GM18951 (cell line): ENCODE measurements around the gene SH3D19.

Experiments used
- POLR2A ChIP-seq: IDR thresholded peaks from 4 replicates; pipeline ENCODE4 v1.6.1; 2011; ENCODE audit warnings: mild to moderate bottlenecking; ENCODE audit not compliant: insufficient read length, insufficient read depth; ENCODE audit errors: extremely low read depth
- in situ Hi-C: fragments of 300-500 bp; cut with MboI; formaldehyde crosslinking; loops from one replicate; pipeline ENCODE4 v1.12.0; 2022; ENCODE audit warnings: low sequenced_read_pairs, mixed read lengths, inconsistent platforms; ENCODE audit not compliant: unreplicated experiment

SH3D19 gene

DNA sequence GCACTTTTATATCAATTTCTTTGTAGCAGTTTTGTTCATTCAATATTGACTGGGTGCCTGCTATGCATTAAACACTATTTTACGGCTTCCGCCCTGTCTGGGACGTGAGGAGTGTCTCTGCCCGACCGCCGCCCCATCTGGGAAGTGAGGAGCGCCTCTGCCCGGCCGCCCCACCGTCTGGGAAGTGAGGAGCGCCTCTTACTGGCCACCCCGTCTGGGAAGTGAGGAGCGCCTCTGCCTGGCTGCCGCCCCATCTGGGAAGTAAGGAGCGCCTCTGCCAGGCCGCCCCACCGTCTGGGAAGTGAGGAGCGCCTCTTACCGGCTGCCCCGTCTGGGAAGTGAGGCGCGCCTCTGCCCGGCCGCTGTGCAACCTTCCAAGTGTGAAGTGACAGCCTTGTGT is 157.8 kb downstream of the SH3D19 start:
- in situ Hi-C loops = no loop called here
- no peak for TF ChIP-seq POLR2A

DNA sequence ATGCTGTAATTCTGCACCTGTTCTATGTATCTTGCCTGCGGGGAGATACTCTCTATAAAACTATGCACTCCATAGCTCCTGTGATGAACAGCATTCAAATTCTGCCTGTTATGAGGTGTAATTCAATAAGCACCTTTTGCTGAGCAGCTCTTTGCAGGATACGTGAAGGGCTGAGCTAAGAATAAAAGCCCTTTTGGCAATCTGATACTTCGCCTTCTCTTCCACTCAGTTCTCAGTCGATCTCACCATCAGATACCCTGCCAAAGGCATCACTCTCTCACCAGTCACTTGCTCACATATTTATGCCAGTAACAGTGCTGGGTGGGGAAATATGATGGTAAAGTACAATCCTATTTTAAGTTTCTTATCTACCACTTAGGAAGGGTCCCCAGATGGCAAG is 158.8 kb downstream of the SH3D19 start:
- in situ Hi-C loops = no loop called here
- TF ChIP-seq POLR2A = no peak

DNA sequence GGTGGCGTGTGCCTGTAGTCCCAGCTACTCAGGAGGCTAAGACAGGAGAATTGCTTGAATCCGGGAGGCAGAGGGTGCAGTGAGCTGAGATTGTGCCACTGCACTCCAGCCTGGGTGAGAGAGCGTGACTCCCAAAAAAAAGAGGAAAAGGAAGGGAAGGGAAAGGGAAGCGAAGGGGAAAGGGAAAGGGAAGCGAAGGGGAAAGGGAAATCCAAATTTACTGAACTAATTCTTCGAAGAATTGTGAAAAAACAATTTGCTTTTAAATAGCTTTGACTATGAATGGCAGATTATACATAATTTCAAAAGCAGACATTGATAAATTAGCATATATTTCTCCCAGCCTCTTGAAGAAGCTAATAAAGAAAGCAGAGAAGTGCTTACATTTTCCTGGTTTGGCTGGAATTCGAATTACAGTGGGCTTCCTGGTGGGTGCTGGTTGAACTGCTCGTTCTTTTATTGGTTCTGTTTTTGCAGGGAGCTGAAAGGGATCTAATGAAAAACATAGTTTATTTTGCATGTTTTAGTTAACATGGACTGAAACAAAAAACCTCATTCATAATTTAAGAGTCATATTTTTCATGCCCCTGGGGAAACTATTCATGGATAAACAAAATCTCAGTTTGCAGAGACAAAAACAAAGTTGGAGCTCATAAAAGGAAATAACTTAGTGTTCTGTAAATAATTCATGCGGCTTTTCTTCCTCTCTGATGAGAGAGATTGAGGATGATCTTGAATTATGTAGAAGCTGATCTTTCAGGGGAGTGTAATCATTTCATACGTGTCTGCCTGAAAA is 160.0 kb downstream of the SH3D19 start:
- no peak for TF ChIP-seq POLR2A
- in situ Hi-C loops = no loop called here

DNA sequence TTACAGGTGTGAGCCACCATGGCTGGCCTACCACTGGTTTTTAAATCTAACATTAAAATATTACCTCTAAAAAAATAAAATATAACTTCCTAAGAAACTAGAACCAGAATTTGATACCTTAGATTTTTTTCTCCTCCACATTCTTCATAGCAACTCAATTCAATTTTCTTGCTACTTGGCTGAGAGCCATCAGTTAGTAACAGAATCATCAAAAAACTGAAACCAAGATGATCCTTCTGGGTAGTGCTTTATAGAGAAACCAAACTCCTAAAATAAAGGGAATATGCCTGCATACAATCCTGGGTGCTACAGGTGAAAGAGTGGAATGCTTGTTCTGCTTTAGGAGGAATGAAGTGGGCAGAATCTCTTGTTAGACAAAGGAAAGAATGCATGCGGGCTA is 161.6 kb downstream of the SH3D19 start:
- in situ Hi-C loops = no loop called here
- no peak for TF ChIP-seq POLR2A

DNA sequence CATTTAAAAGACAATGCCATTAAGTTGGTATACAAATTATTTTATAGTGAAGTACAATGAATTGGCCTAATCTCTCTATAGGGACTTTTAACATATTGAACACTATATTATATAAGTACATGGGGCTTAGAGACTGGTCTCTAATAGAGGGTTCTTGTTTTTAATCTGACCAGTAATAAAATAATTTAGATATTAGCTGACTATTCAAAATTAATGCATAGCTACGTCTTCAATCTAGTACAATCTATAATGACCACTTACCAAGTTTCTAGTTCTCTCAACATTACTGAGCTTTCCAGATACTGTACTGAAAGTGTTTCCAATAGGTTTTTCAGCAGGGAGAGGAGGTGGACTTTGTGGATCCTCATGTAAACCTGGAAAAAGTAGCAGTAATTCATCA is 166.4 kb downstream of the SH3D19 start:
- no peak for TF ChIP-seq POLR2A
- in situ Hi-C loops = no loop called here

DNA sequence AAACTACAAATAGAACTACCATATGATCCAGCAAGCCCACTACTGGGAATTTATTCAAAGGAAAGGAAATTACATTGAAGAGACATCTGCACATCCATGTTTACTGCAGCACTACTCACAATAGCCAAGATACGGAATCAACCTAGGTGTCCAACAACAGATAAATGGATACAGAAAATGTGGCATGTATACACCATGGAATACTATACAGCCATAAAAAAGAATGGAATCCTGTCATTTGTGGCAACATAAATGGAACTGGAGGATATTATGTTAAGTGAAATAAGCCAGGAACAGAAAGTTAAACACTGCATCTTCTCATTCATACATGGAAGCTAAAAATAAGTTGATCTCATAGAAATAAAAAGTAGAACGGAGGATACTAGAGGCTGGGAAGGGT is 167.9 kb downstream of the SH3D19 start:
- in situ Hi-C loops = no loop called here
- TF ChIP-seq POLR2A = no peak

DNA sequence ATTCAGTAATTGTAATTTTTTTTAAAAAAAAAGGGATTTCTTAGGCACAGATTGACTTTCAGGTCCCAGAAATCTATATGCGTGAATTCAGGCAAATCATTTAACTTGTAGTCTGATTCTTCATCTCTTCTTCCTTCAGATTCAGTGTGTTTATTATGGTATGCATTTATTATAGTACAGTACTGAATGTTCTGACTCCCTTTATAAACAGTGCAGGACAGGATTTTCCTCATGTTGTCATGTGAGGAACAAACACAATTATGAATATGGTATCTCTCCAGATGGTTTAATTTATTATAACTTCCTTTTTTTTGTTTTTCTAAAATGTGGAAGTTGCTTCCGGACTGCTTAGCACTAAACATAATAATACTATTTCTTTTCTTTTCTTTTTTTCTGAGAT is 171.8 kb downstream of the SH3D19 start:
- TF ChIP-seq POLR2A = no peak
- in situ Hi-C loops = no loop called here

DNA sequence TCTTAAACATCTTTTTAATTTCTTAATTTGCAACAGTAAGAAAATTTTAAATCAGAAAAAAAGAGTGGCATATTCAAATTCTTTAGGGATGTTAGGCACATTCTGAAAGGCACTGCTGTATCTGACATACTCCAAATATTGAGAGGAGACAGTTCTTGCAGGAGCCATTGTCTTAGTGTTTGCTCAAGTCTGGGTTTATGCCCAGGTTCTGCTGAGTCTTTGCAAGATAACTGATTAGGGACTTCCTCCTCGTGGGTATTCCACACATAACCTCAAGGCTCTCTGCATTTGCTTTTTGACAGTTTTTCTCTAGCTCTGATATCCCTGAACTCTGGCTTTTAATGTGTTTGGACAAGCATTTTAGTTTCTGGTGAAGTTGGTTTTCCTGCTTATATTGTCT is 173.4 kb downstream of the SH3D19 start:
- in situ Hi-C loops = no loop called here
- no peak for TF ChIP-seq POLR2A

DNA sequence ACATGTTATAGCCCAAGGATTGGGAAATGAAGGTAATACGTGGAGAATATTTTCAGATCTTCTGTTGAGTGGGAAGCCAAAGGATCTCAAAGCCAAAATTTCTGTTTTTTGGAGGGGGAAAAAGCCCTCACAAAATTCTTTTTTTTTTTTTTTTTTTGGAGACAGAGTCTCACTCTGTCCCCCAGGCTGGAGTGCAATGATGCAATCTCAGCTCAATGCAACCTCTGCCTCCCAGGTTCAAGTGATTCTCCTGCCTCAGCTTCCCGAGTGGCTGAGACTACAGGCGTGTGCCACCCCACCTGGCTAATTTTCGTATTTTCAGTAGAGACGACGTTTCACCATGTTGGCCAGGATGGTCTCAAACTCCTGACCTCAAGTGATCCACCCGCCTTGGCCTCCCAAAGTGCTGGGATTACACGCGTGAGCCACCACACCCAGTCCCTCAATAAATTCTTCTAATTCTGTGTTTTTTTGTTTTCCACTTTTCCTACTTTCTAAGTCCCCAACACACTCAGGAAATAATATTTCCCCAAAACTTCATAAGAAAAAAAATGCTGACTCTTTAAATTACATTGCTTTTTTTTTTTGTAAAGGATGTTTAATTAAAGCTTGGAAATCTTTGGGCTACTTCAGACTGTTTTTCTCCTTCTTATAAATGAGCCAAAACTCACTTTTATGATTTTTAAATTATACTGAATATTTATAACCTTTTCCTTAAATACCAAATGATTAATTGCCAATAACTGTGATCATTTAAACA is 174.4 kb downstream of the SH3D19 start:
- TF ChIP-seq POLR2A = no peak
- in situ Hi-C loops = no loop called here

DNA sequence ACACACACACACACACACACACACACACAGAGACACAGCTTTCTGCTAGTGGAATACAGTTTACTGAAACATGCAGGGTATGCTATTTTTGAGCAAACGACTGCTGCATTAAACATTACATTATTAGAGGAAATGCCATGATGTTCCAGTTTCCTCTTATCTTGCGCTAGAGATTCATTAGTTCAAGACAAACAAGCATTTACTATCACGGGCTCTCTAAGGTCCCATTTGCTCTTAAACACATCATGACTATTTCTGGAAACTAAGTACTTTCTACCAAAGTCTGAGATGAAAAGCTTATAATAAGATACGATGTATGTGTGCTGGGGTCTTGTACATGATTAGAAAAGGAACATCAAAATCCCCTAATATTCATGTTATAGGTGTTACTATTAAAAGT is 177.1 kb downstream of the SH3D19 start:
- TF ChIP-seq POLR2A = no peak
- in situ Hi-C loops = no loop called here

DNA sequence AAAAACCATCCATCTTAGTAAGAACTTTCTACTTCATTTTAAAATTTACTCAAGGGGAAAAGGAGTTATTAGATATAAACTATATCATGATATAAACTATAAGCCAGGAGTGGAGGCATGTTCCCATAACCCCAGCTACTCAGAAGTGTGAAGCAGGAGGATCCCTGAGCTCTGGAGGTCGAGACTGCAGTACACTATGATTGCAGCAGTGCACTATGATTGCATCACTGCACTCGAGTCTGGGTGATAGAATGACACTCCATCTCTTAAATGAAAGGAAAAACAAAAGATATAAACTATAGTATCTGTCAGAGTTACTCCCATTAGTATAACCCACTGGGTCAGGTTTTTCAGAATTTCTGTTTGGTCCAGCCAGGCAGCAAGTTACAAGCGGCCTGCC is 178.4 kb downstream of the SH3D19 start:
- no peak for TF ChIP-seq POLR2A
- in situ Hi-C loops = no loop called here

DNA sequence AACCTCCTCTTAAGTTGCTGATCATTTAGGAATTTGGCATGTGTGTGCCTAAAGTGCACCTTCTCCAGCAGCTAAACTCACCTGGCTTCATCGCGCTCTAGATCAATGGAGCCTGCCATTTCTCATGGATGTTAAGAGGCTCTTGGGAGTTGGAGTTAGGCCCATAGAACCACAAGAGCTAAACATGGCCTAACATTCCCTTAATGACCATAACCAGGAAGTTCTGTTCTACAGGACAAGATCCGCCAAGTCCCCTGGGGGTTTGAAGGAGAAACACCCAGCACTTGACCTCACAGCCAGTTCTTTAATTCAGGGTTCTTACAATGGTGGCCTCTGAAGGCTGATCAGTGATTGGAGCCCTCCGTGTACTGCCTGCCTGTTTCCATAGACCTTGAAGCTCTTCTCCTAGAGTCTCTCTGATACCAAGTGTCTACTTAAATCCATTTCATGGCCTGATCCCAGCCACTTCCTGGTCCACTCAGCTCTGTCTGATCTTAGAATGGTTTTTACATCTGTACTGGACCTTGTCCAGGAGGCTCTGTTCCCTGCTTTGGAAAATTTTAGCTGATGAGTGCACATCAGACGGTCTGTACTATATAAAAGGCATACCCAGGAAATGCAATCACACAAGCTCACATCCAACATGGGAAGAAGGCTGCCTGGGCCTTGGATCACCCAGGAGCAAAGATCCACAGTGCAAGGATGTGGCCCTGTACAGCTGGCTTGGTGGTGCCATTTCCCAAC is 180.9 kb downstream of the SH3D19 start:
- no peak for TF ChIP-seq POLR2A
- in situ Hi-C loops = no loop called here

DNA sequence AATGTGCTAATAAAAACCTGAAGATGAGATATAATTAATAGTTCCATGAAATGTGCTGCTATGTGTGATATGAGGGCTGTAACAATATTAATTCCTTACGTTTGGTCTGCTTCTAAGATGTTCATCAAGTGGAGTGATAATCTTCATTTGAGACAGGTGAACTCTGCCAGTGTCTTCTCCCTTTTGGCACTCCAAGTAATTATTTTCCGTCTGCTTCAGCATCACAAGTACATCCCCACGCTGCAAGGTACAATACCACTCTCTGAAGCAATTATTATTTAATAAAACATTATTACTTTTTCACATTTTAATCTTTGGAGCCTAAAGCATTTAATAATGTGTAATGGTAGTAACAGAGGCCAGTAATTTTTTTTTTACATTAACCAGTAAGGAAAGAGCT is 181.6 kb downstream of the SH3D19 start:
- in situ Hi-C loops = no loop called here
- TF ChIP-seq POLR2A = no peak
